ENCODE measurements around the gene NPDC1. TPM values are rescaled to one million over a fixed set of nuclear protein-coding genes. Genes with fewer than 3 reads are reported as not detected.

NPDC1 gene
- total RNA-seq, 1 experiment from 2014 or later = 44.1 TPM

DNA sequence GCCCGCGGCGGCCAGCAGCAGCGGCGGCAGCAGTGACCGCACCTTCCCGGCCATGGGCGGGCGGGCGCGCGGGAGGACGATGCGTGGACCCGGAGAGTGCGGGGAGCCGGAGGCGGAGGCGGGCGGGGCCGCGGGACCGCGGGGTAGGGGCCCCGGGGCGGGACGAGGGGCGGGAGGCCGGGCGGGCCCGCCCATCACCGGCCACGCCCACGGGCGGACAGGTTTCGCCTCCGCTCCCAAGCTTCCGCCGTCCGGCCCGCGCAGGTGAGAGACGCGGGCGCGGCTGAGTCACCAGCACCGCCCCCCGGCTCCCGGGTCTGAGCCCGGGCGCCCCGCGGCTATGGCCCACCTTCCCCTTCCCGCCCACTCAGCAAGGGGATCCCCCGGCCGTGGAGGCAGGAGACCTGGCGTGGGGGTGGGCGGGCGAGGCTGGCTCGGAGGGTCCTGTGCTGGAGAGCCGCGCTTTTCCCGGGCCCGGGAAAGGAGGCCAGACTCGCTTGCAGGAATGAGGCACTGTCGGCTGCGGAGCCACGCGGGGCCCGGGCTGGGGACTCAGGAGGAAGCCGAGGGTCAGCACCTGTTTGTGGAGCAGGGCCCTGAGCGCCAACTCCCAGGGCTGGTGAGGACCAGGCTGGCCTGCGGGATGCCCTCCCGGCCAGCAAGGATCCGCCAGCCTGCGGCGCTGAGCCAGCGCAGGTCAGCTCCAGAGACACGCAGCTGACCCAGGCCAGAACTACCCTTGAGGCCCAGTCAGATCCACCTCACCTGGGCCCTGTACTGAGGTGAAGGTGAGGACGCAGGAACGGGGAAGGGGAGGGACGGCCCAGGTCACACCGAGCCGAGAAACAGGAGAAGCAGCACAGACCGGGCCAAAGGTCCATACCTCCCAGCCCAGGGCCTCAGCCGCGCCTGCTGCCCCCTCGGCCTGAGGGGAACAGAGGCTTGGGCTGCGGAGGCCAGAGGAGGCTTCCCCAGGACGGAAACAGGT is 8.3 kb upstream of the NPDC1 start, which contains the start of gene ENTPD2:
Gene ENTPD2 (minus strand): TSS at position 118 of the 988 bp plus-strand sequence. CDS start 64 bp downstream, at position 54.
- peak within 1 kb of the TSS; percentile 66 for H3K4me3 Mint-ChIP-seq (ENCODE audit: unreplicated experiment)

DNA sequence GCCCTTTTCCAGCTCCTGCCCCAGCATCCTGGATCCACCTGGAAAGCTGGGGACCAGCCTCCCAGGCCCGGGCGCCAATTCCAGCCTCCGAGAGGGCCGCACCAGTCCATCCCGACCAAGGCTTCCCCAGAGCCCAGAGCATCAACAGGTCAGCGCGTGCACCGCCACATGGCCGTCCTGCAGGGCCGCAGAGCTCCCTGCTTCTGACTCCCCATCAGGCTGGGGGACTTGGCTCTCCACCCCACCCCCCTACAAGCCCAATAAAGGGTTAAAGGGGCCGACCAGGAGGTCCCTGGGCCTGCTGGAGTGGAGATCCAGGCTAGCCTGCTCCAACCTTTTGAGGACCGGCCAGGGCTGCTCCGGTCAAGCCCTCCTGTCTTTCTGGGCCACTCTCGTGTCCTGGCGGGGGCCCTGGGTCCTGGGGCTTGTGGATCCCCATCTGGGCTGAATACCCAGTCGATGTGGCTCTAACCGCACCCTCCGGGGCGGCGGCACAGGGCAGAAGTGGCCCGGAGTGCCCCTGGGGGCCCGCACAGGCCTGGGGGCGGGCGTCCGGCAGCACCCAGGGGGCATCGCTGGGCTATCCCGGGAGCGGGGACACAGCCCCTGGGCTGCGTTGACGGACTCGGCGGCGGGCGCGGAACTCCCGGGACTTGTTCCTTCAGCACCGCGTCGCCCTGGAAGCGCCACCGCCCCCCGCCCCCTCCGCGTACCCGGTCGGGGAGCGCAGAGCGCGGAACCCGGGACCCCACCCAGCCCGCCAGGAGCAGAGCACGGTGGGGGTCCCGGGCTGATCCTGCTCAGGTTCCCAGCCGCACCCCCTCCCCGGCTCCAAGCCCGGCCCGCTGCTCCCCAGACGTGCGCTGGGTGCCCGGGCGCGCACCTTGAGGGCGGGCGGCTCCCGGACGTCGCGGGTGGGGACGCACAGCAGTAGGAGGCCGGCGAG is 7.3 kb upstream of the NPDC1 start:
- Mint-ChIP-seq H3K36me3 (ENCODE audit: insufficient read depth, unreplicated experiment) (peaks cover 4% of the 10 kb centered on the region), H3K4me1 (ENCODE audit: low read depth, unreplicated experiment) (peaks cover 6% of the 10 kb centered on the region), H3K27me3 (ENCODE audit: insufficient read depth, unreplicated experiment) (no peaks in the 10 kb centered on the region), H3K4me3 (ENCODE audit: unreplicated experiment) (peak overlapping the region; percentile 66), H3K9me3 (ENCODE audit: unreplicated experiment) (no peaks in the 10 kb centered on the region), H3K27ac (ENCODE audit: unreplicated experiment) (no peak overlapping the region)
- Histone ChIP-seq H3K9me3 (no peaks in the 10 kb centered on the region), H3K27me3 (replicated peaks; ENCODE audit: control insufficient read depth, insufficient read depth, low read length) (no peaks in the 10 kb centered on the region), H3K4me1 (peaks cover 18% of the 10 kb centered on the region), H3K4me3 (ENCODE audit: low read depth, low read length) (peak overlapping the region; percentile 51), H3K36me3 (ENCODE audit: control insufficient read depth, insufficient read depth, low read length) (no peaks in the 10 kb centered on the region)
- BruUV-seq (replicated peaks) = no TSS peak
- intact Hi-C loops (cut with micrococcal nuclease; ENCODE audit: unreplicated experiment) = no loop called here
- POLR2A ChIA-PET = interaction anchor here (0.6 to 1.3 kb wide), 2 partner anchors 17 to 33 kb away, joined by 5 to 9 read pairs; partner anchors contain the start of gene SAPCD2
- no peak for DNase-seq
- TF ChIP-seq, protein P1, sequence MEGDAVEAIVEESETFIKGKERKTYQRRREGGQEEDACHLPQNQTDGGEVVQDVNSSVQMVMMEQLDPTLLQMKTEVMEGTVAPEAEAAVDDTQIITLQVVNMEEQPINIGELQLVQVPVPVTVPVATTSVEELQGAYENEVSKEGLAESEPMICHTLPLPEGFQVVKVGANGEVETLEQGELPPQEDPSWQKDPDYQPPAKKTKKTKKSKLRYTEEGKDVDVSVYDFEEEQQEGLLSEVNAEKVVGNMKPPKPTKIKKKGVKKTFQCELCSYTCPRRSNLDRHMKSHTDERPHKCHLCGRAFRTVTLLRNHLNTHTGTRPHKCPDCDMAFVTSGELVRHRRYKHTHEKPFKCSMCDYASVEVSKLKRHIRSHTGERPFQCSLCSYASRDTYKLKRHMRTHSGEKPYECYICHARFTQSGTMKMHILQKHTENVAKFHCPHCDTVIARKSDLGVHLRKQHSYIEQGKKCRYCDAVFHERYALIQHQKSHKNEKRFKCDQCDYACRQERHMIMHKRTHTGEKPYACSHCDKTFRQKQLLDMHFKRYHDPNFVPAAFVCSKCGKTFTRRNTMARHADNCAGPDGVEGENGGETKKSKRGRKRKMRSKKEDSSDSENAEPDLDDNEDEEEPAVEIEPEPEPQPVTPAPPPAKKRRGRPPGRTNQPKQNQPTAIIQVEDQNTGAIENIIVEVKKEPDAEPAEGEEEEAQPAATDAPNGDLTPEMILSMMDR (IDR thresholded peaks at IDR 0.05; ENCODE audit: insufficient read depth in 1 of 2, low read depth in 1 of 2, low read length in 1 of 2, severe bottlenecking in 1 of 2, unreplicated experiment in 1 of 2) = no peak
- CTCF ChIA-PET = interaction anchor here (0.7 to 2.8 kb wide), 7 partner anchors 11 to 24 kb away, joined by 3 to 24 read pairs (median 3); no protein-coding TSS in a partner anchor

More for the DNA sequence above, 8.3 kb upstream of the NPDC1 start, which contains the start of gene ENTPD2:
- Mint-ChIP-seq H3K4me1 (ENCODE audit: low read depth, unreplicated experiment) (peaks cover 6% of the 10 kb centered on the region), H3K36me3 (ENCODE audit: insufficient read depth, unreplicated experiment) (peaks cover 4% of the 10 kb centered on the region), H3K27ac (ENCODE audit: unreplicated experiment) (peak within 1 kb of the TSS; percentile 30), H3K27me3 (ENCODE audit: insufficient read depth, unreplicated experiment) (no peaks in the 10 kb centered on the region), H3K9me3 (ENCODE audit: unreplicated experiment) (no peaks in the 10 kb centered on the region)
- Histone ChIP-seq H3K36me3 (ENCODE audit: control insufficient read depth, insufficient read depth, low read length) (no peaks in the 10 kb centered on the region), H3K4me3 (ENCODE audit: low read depth, low read length) (peak within 1 kb of the TSS; percentile 51), H3K27me3 (replicated peaks; ENCODE audit: control insufficient read depth, insufficient read depth, low read length) (no peaks in the 10 kb centered on the region), H3K9me3 (no peaks in the 10 kb centered on the region), H3K4me1 (peaks cover 18% of the 10 kb centered on the region)
- peak; percentile 73 to 85 for DNase-seq
- intact Hi-C loops (cut with micrococcal nuclease; ENCODE audit: unreplicated experiment) = no loop called here
- ChIA-PET POLR2A (interaction anchor here (1.3 kb wide), 1 partner anchor 16 kb away, joined by 9 read pairs; the partner anchor contains the start of gene SAPCD2), CTCF (interaction anchor here (0.7 to 2.8 kb wide), 5 partner anchors 8 to 25 kb away, joined by 3 to 24 read pairs (median 3); partner anchors contain the start of gene NPDC1)
- BruUV-seq (replicated peaks) = no TSS peak
- TF ChIP-seq, protein P1 (IDR thresholded peaks at IDR 0.05; ENCODE audit: insufficient read depth in 1 of 2, low read depth in 1 of 2, low read length in 1 of 2, severe bottlenecking in 1 of 2, unreplicated experiment in 1 of 2) = no peak

Data from Caco-2 (cell line).